ENCODE data around the gene CACNA1C. TPM values are rescaled to one million over a fixed set of nuclear protein-coding genes. Genes with fewer than 3 reads are reported as not detected.

The CACNA1C gene
- total and polyA plus RNA-seq, 2 donors (not counting 1 experiment from before 2014, with no cell fraction given) = 0.01 to 0.02 TPM

GRCh38 chr12:2139651-2140050 is 86.9 kb downstream of the CACNA1C start:
- no peak overlapping the region for H2AFZ ChIP-seq (ENCODE audit: insufficient read depth, low read depth, low read length, poor library complexity, severe bottlenecking)
- no peaks in the 10 kb centered on the region for H3K27me3 ChIP-seq (replicated peaks in 1 of 4; ENCODE audit: control extremely low read depth in 1 of 4, control insufficient read depth in 3 of 4, insufficient read depth in 4 of 4, low read length in 3 of 4)
- H3K4me2 ChIP-seq (replicated peaks; ENCODE audit: low read depth, low read length, poor library complexity, severe bottlenecking) = no peak overlapping the region
- TF ChIP-seq CTCF (IDR thresholded peaks at IDR 0.05) = no peak
- no peak for TF ChIP-seq EZH2 (IDR thresholded peaks at IDR 0.05; ENCODE audit: borderline replicate concordance, insufficient read depth, low read depth, low read length, poor library complexity, severe bottlenecking)
- H3K36me3 ChIP-seq (replicated peaks in 1 of 2; ENCODE audit: control extremely low read depth in 1 of 2, control insufficient read depth in 1 of 2, extremely low read depth in 1 of 2, insufficient read depth in 2 of 2, low read length in 1 of 2) = no peaks in the 10 kb centered on the region
- DNase-seq (no peak), ATAC-seq (ENCODE audit: low read depth) (no peak)
- H3K9me3 Mint-ChIP-seq (ENCODE audit: insufficient read depth) = no peaks in the 10 kb centered on the region
- H3K4me3 ChIP-seq (ENCODE audit: control extremely low read depth in 1 of 5, extremely low read depth in 1 of 5, insufficient read depth in 1 of 5, low read depth in 2 of 5, low read length in 4 of 5) = no peak overlapping the region
- H3K9me3 ChIP-seq (ENCODE audit: control extremely low read depth in 1 of 3, control insufficient read depth in 2 of 3, insufficient read depth in 1 of 3, low read length in 2 of 3) = no peaks in the 10 kb centered on the region
- H3K9ac ChIP-seq (ENCODE audit: low read length) = no peak overlapping the region
- no peak overlapping the region for H3K27ac Mint-ChIP-seq
- 98% methylated on average over 6 of the region's 10 CpGs for WGBS (ENCODE audit: insufficient coverage)
- CTCF ChIA-PET = no interaction called here
- POLR2A ChIA-PET = no interaction called here
- H3K4me3 Mint-ChIP-seq = no peak overlapping the region
- H3K4me1 ChIP-seq (ENCODE audit: control insufficient read depth in 2 of 2, insufficient read depth in 2 of 2, low read length in 2 of 2) = no peaks in the 10 kb centered on the region
- no peaks in the 10 kb centered on the region for H3K79me2 ChIP-seq (ENCODE audit: control insufficient read depth, insufficient read depth, low read length)
- intact Hi-C loops (cut with micrococcal nuclease) = no loop called here
- H3K4me1 Mint-ChIP-seq = no peaks in the 10 kb centered on the region
- H3K27ac ChIP-seq (ENCODE audit: low read length in 2 of 2) = no peak overlapping the region
- H3K27me3 Mint-ChIP-seq = no peaks in the 10 kb centered on the region
- no peaks in the 10 kb centered on the region for H4K20me1 ChIP-seq (ENCODE audit: control insufficient read depth, insufficient read depth, low read length, poor library complexity, severe bottlenecking)

GRCh38 chr12:2140858-2141519 is 88.2 kb downstream of the CACNA1C start:
- intact Hi-C loops (cut with micrococcal nuclease) = no loop called here
- ChIA-PET POLR2A (no interaction called here), CTCF (no interaction called here)
- Mint-ChIP-seq H3K9me3 (ENCODE audit: insufficient read depth) (no peaks in the 10 kb centered on the region), H3K27me3 (peaks cover 8% of the 10 kb centered on the region), H3K4me1 (no peaks in the 10 kb centered on the region), H3K4me3 (no peak overlapping the region), H3K27ac (no peak overlapping the region)
- Histone ChIP-seq H4K20me1 (ENCODE audit: control insufficient read depth, insufficient read depth, low read length, poor library complexity, severe bottlenecking) (no peaks in the 10 kb centered on the region), H3K36me3 (replicated peaks in 1 of 2; ENCODE audit: control extremely low read depth in 1 of 2, control insufficient read depth in 1 of 2, extremely low read depth in 1 of 2, insufficient read depth in 2 of 2, low read length in 1 of 2) (no peaks in the 10 kb centered on the region), H3K4me2 (replicated peaks; ENCODE audit: low read depth, low read length, poor library complexity, severe bottlenecking) (no peak overlapping the region), H2AFZ (ENCODE audit: insufficient read depth, low read depth, low read length, poor library complexity, severe bottlenecking) (no peak overlapping the region), H3K4me3 (ENCODE audit: control extremely low read depth in 1 of 5, extremely low read depth in 1 of 5, insufficient read depth in 1 of 5, low read depth in 2 of 5, low read length in 4 of 5) (no peak overlapping the region), H3K27me3 (replicated peaks in 1 of 4; ENCODE audit: control extremely low read depth in 1 of 4, control insufficient read depth in 3 of 4, insufficient read depth in 4 of 4, low read length in 3 of 4) (no peaks in the 10 kb centered on the region), H3K9ac (ENCODE audit: low read length) (no peak overlapping the region), H3K9me3 (ENCODE audit: control extremely low read depth in 1 of 3, control insufficient read depth in 2 of 3, insufficient read depth in 1 of 3, low read length in 2 of 3) (no peaks in the 10 kb centered on the region), H3K4me1 (ENCODE audit: control insufficient read depth in 2 of 2, insufficient read depth in 2 of 2, low read length in 2 of 2) (no peaks in the 10 kb centered on the region), H3K79me2 (ENCODE audit: control insufficient read depth, insufficient read depth, low read length) (no peaks in the 10 kb centered on the region), H3K27ac (ENCODE audit: low read length in 2 of 2) (no peak overlapping the region)
- DNase-seq = no peak
- no peak for ATAC-seq (ENCODE audit: low read depth)
- TF ChIP-seq CTCF (IDR thresholded peaks at IDR 0.05) = no peak
- no peak for TF ChIP-seq EZH2 (IDR thresholded peaks at IDR 0.05; ENCODE audit: borderline replicate concordance, insufficient read depth, low read depth, low read length, poor library complexity, severe bottlenecking)
- 88% methylated on average over 9 of the region's 9 CpGs for WGBS (ENCODE audit: insufficient coverage)

Measured in B cell (primary cell).